ENCODE measurements around the gene POU2AF2.
"Not testable (repeated sequence)": the region's sequence is repeated elsewhere in the genome, so short reads cannot be mapped to it uniquely, and the experiment has no call there.

Gene POU2AF2, protein sequence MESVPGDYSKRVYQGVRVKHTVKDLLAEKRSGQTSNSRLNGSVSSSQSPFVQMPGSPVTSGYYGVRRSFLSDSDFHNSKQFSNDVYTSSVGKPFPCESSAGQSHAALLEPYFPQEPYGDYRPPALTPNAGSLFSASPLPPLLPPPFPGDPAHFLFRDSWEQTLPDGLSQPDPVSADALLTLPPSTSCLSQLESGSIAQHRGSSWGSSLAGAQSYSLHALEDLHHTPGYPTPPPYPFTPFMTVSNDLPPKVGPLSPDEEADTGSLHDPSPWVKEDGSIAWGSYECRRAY

DNA sequence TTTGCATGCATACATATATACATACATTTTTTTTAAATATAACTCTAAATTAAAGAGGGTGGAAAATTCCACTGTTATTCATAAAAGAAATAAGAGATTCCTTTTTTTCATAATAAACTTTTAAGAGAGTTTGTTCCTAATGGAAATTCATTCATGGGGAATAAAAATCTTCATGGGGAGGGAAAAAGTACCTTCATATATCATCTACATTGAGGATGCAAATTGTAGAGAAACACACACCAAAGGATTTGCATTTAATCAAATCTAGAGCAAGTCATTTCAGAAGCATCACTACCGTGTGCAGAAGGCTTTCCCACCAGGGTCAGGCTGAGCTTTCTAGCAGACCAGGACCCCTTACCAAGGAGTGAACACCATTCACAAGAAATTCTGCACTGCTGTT lies at the start of gene POU2AF2:
POU2AF2 (plus strand) TSS at position 301 of the 400 bp plus-strand sequence. CDS start 129 bp downstream, outside the sequence.
- no peak for DNase-seq

DNA sequence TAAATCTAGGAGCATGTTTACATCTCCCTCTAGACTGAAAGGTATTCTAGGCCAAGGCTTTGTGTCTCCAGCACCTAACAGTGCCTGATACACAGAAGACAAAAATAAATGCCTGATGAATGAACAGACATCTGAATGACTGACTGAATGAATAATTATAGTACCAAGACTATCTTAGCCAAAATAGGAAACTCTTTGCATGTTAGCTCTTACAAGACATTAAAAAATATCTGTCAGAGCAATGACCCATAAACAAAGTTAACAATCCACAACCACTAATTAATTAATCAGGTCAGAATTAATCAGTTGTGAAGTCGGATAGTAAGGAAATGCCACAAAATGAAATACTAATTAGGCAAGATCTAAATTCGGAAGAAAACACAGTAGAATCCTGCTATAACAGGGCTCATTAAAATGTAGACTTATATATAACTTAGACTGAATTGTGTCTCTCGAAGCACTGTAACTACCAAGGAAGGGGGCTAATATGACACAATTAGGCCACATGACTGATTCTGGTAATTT lies 45.5 kb upstream of the POU2AF2 start:
- no peak for DNase-seq

DNA sequence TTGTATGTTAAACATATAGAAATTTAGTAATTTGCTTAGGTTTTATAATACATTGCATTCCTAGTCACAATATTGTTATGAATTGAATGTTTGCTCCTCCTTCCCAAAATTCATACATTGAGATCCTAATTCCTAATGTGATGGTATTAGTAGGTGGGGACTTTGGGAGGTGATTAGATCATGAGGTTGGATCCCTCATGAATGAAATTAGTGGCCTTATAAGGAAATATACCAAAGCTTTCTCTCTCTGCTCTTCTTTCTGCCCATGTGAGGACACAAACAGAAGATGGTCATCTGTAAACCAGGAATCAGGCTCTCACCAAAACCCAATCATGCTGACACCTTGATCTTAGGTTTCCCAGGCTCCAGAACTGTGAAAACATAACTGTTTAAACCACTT lies 41.3 kb upstream of the POU2AF2 start:
- DNase-seq, result no peak

DNA sequence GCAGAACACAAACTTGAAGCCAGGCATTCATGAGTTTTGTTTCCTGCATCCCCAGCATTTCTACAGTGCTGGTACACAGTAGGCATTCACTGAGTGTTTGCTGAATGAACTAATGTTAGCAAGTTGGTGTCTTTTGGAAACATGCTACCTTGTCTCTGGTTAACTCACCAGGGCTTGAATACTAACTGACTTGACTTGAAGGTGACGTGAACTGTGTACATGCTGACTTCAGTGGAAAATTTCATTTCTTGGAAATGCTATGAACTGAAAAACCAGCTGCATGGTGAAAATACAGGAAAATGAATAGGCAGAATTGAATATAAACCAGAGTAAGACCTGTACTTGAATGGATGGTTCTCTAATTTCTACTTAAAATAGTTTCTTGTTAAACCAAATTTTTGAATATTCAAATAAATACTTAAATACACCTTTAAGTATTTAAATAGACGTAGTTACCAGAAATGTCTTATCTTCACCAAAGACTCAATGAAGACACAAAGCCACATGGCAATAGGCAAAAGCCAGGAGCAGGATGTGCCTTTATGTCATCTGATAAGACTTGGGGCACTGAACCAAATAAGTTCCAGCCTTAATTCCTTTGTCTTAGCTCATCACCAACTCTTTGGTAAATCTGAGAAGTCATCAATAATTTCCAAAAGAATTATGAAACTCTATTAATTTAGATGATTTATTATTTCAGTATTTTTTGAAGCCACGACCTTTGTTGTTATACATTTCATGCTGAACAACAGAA lies 39.7 kb upstream of the POU2AF2 start:
- DNase-seq, result peak; percentile 18

DNA sequence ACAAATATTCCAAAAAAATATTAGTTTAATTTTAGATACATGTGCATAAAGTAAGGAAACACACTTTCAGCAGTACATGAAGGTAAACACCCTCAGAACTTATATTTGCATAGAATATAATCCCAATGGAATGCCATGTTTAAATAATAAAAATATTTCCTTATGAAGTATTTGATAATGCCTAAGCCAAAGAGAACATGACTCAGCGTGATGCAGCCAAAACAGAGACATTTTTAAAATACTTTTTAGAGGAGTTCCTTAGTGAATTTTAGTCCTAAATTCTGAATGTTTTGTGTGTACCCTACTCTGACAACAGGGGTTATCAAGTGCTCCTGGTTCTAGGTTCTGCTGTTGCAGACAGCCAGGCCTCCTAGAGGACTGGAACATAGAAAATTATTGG lies 39.1 kb upstream of the POU2AF2 start:
- peak; percentile 76 for DNase-seq

DNA sequence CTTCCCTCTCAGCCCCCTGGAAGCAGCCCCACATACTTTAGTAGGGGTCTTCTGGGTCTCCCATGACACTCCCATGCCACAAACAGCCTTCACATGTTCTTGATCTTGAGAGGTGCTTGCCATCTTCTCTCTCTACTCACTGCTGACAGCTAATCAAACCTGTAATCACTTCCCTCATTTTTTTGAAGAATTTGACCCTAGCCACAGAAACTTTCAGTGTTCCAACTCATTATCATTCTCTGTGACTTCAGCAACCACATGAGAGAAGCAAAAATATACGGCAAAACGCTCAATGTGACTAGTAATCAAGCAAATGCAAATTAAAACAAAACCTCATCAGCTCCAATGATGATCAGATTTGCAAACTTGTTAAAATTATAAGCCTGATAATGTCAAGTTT lies 38.3 kb upstream of the POU2AF2 start:
- no peak for DNase-seq

DNA sequence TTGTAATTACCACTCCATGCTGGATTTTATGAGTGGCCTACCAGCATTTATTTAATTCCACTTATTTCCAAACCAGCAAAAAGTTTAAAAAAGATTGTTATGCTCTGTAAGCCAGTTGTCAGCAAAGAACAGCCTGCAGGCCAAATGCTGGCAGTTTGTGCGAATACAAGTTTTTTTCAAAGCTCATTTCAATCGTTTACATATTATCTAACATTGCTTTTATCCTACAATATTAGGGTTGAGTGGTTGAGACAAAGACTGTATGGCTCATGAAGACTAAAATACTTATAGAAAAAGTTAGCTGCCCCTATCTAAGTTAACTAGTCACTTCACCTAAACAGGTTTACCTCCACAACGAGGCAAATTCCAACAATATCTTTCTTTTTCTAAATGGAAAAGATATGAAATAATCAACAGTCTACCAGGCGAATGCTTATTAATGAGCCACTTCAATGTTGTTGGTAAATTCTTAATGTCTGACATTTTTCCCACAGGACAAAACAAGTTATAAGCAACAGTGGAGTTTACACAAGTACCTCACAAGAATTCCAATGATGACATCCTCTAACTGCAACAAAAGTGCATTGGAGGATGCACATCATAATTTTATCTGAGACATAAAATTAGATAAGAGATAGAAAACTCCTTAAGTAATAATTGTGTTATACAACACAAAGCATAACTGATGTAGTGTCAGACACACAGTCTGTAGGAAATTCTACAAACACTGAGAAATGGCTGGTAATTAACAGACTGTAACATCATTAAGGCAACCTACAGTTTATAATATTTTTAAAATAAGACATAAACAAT lies 35.8 kb upstream of the POU2AF2 start:
- DNase-seq, result no peak

DNA sequence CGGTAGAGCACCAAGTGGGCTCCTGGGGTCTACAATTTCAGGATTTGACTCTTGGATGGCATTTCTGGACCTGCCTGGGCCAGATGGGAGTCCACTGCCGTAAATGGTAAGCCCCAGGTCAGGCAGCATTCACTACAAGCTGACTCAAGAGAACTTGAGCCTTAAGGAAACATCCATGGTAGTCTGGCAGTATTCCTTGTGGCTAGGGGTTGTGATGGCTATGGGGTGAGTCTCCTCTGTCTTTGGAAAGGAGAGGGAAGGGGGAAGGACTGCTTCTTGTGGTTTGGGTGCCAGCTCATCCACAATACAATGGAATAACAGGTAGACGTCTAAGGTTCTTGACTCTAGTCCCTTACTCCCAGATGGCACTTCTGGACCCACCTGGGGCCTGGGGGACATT lies 32.3 kb upstream of the POU2AF2 start:
- DNase-seq, result no peak

DNA sequence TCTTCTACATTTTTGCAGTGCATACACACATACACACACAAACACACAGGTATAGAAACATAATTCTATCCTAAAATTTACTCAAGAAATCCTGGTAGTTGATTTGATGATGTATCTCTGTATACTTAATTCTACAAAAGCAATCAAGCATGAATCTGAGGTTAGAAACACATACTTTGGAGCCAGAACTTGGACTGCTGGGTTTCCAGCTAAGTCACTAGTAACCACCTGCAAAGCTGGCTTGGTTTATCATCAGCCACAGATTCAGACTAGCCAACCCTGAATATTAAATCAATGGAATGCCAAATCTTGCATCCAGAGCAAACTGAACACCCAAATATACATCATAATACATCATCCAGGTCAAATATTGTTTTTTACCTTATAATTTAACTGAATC lies 24.8 kb upstream of the POU2AF2 start:
- no peak for DNase-seq

DNA sequence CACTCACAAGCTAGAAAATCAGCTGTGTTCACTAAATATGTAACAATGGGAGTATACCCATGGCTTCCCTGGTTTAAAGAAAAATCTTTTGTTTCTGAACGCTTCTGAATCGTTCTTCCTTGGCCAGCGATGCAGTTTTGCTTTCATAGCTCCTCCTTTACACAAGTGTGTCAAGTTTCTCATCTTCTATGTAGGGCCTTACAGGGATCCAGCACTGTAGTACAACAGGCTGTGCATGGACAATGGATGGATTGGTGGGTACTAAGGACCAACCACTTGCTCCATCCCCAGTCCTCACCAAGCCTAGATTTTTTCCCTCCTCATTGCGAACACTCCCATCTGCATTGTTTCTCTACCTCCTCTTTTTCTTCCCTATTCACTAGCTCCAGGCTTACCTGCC lies 24.3 kb upstream of the POU2AF2 start:
- no peak for DNase-seq

DNA sequence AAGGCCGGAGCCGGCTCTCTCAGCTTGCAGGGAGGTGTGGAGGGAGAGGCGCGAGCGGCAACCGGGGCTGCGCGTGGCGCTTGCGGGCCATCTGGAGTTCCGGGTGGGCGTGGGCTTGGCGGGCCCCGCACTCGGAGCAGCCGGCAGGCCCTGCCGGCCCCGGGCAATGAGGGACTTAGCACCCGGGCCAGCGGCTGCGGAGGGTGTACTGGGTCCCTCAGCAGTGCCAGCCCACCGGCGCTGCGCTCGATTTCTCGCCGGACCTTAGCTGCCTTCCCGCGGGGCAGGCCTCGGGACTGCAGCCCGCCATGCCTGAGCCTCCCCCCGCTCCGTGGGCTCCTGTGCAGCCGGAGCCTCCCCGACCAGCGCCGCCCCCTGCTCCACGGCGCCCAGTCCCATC lies 23.6 kb upstream of the POU2AF2 start:
- DNase-seq, result not testable (repeated sequence)

DNA sequence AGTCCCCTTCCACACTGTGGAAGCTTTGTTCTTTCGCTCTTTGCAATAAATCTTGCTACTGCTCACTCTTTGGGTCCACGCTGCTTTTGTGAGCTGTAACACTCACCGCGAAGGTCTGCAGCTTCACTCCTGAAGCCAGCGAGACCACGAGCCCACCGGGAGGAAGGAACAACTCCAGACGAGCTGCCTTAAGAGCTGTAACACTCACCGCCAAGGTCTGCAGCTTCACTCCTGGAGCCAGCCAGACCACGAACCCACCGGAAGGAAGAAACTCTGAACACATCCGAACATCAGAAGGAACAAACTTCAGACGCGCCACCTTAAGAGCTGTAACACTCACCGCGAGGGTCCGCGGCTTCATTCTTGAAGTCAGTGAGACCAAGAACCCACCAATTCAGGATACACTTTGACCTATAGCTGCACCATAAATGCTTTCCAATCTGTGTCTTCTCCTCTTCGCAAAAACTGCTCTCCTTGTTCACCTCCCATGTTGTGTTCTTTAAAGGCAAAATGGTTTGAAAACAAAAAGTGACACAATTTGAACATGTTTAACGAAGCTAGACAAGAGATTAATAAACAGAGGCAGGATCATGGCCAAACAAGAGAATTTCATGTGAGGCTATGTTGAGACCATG lies 22.6 kb upstream of the POU2AF2 start:
- not testable (repeated sequence) for DNase-seq

DNA sequence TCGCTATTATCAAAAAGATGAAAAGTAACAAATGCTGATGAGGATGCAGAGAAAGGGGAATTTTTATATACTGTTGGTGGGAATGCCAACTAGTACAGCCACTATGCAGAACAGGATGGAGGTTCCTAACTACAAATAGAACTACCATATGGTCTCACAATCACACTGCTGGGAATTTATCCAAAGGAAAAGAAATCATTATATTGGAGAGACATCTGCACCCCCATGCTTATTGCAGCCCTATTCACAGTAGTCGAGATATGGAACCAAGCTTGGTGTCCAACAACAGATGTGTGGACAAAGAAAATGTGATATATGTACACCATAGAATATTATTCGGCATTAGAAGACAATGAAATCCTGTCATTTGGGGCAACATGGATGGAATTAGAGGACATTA lies 19.6 kb upstream of the POU2AF2 start:
- DNase-seq, result no peak

DNA sequence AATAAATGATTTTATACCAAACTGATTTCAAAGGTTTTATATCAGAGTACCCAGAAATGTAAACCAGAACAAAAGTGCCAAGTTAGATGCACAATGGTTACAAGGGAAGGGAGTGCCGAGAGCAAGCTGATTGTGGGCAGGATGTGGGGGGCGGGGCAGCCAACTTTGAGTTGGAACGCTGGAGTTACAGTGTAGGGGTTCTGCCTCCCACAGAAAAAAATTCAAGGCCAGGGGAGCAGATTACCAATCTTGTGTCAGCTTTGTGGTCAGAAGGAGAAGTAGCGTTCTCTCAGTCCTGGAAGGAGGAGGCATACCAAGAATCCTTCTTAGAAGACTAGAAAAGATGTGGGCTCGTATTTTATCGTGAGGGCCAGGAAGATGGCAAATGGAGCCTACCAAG lies 15.9 kb upstream of the POU2AF2 start:
- no peak for DNase-seq

DNA sequence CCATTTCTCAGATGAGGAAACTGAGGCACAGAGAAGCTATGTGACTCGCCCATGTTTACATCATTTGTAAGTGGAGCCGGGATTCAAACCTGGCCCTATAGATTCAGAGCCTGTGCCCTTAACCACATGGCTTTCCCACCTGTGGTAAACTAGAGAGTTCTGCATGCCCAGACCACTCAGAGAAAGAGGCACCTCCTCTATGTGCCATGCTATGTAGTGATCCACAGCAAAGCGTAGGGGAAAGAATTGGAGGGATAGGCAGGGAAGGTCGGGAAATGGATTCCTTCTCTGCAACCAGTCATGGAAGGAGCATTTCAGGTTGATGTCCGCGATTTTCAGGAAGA lies 15.4 kb upstream of the POU2AF2 start:
- no peak for DNase-seq

DNA sequence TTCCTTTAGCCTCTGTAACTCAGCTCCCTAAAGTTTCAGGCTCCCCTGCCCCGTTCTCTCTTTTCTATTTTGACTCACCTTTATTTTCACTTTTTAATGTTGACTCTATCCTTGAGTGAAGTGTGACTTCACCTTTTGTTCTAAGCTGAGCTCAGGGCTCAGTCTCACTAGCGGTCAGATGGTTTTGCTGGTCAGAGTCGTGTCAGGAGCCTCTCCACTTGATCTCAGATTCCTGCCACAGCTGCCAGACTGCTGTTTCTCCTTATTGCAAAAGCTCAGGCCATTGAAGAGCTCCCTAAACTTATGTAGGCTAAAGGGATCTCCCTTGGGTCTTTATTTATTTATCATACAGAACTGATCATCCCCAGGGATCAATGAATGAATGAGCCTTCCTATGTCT lies 13.7 kb upstream of the POU2AF2 start:
- no peak for DNase-seq

DNA sequence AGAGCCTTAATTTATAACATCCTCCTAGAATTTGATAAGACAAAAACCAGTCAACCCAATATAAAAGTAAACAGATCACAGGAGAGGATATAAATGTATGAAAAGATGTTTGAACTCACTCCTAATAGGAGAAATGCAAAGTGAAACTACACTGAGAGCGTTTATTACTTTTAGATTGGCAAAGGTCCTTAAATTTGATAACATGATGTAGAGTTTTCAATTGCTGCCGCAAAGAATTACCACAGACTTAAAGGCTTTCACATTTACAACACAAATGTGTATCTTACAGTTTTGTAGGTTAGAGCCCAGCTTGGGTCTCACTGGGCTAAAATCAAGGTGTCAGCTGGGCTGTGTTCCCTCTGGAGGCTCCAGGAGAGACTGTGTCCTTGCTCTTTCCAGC lies 9.1 kb upstream of the POU2AF2 start:
- DNase-seq, result no peak

DNA sequence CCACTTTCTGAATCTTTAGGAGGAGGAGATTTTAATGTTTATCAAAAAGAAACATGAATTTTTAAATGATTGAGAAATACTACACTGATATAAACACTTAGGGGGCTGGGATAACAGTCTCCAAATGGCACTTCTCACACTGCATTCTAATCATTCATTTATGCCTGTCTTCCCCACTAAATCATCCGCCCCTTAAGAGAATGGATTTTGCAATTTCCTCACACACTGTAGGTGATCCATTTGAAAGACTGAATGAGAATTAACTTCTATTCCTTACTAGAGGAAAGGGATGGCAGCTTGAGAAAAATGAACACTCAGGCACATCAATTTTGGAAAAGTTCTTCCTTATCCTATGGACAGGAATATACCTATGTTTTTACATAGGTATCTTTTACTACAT lies 7.6 kb upstream of the POU2AF2 start:
- DNase-seq, result no peak

DNA sequence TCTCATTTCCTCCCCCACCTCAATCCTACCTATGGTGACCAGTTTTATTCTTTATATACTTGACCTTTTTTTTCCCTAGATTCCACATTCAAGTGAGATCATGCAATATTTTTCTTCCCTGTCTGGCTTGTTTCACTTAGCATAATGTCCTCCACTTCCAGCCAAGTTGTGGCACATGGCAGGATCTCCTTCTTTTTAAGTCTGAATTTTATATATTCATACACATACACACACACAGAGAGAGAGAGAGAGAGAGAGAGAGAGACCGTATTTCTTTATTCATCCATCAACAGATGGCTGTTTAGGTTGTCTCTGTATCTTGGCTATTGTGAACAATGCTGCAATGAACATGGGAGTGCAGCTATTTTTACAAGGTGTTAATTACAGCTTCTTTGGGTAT lies 1.4 kb downstream of the POU2AF2 start:
- no peak for DNase-seq

DNA sequence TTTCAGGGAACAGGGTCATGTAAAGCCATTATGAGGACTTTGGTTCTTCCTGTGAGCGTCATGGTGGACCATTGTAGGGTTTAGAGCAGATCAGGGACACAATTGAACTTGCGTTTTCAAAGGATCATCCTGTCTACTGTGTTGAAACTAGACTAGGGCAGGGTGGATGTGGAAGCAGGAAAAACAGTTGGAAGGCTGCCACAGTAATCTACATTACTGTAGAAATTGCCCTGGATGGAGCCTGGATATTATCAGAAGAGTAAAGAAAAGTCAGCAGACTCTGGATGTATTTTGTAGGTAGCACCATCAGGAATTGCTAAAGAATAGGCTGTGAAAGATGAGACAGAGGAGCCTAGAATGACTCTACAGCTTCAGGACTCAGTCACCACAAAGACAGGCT lies 5.4 kb downstream of the POU2AF2 start:
- DNase-seq, result no peak

DNA sequence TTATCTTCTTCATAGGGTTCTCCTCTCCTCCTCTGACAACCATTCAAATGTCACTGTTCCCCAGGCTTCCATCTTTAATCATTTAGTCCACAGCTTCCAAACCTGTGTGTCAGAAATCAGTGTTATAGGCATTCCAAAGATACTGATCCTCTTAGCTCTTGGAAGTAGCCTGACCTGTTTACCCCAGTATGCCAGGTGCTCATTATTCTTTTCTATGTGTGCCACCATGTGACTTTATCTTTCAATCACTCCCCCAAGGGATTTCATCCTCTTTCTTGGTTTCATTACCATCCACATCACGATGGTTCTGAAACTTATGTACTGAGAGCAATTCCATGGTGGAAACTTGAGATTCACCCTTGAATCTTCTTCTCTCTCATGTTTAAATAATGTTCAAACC lies 7.6 kb downstream of the POU2AF2 start:
- no peak for DNase-seq

DNA sequence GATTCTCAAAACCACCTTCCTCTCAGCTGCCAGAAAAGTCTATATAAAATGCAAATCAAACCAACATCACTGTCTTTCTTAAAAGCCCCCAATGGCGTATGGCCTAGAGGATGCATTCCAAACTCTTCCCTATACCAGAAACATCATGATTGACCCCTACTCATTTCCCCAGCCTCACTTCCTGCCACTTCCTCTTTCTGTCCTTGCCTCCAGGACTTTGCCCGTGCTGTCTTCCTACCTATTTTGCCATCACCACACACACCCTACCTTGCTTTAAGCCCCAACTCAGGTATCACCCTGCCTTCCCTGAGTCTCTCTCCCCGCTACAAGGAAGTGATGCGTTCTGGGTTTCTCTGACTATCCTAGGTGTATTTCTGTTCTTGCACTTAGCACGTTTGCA lies 8.1 kb downstream of the POU2AF2 start:
- no peak for DNase-seq

DNA sequence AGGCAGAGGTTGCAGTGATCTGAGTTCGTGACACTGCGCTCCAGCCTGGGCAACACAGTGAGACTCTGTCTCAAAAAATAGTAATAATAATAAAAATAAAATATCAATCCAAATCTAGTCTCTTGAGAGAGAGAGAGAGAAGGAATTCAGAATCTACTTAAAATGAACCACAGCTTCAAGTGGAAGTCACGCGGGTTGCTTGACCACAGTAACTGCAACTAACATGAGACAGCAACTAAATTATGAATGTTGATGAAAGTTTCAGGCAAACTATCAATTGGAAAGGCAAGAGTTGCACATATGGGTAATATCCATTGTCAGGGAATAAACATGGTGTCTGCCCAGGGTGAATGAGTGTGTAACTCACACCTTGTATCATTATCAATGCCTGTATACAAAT lies 12.5 kb downstream of the POU2AF2 start:
- DNase-seq, result no peak
